Panc1 (cell line): Measurements from ENCODE around the gene NAT10.

Experiments used
- CTCF ChIP-seq: fragments of 450-650 bp; IDR thresholded peaks from 2 replicates; pipeline ENCODE4 v1.5.1; 2017; ENCODE audit warnings: mild to moderate bottlenecking
- REST ChIP-seq, 2 experiments: IDR thresholded peaks; 2 replicates each; pipeline ENCODE4 v1.6.1; 2011 to 2012; ENCODE audit warnings: low read depth in 2 of 2, control low read depth in 1 of 2, low read length in 1 of 2, mild to moderate bottlenecking in 1 of 2, moderate library complexity in 1 of 2; ENCODE audit not compliant: insufficient read depth in 1 of 2

DNA sequence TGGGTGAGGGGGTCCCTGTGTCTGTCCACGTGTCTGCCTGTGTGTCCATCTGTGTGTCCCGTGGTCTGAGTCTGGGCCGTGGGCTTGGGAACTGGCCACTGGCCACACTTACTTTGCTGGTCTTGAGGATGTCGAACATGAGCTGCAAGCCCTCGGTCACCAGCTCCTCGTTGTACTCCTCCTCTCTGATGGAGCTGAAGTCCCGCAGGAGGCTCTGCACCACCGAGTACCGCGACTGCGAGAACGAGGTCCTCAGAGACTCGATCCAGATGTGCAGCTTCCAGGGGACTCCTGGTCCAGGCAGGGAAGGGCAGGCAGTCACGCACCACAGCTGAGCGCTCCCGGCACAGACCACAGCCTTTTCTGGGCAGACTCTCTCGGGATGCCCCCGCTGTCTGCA, 55.4 kb downstream of the NAT10 start:
- TF ChIP-seq REST (IDR thresholded peaks at IDR 0.05; ENCODE audit: insufficient read depth in 1 of 2, low read depth in 2 of 2, low read length in 1 of 2) (no peak), CTCF (no peak)
